Liver (tissue), 9 donors: ENCODE results near the gene SLC6A11. TPM values are rescaled to one million over a fixed set of nuclear protein-coding genes. Genes with fewer than 3 reads are reported as not detected.

Source experiments
- DNase-seq: peaks from one replicate; pipeline ENCODE4 v3.0.0-alpha.2; 2017; ENCODE audit warnings: low spot score
- H3K27ac ChIP-seq, 2 donors: one replicate each; pipeline ENCODE4 v1.7.0; 2013; ENCODE audit warnings: inconsistent platforms in 2 of 2, low read length in 2 of 2, control low read depth in 1 of 2, low read depth in 1 of 2, mild to moderate bottlenecking in 1 of 2
- H3K27me3 ChIP-seq, 4 donors: one replicate each; pipeline versions ENCODE4 v1.6.1 to v1.7.0; 2013; ENCODE audit warnings: low read length in 3 of 4, inconsistent platforms in 1 of 4, mild to moderate bottlenecking in 1 of 4, moderate library complexity in 1 of 4; ENCODE audit not compliant: control insufficient read depth in 4 of 4, insufficient read depth in 4 of 4
- H3K36me3 ChIP-seq, 4 donors: one replicate each; pipeline versions ENCODE4 v1.6.1 to v1.7.0; 2013; ENCODE audit warnings: low read length in 3 of 4, mild to moderate bottlenecking in 3 of 4, low read depth in 1 of 4, moderate library complexity in 1 of 4; ENCODE audit not compliant: control insufficient read depth in 4 of 4, insufficient read depth in 3 of 4
- H3K4me1 ChIP-seq, 4 donors: one replicate each; pipeline versions ENCODE4 v1.6.1 to v1.7.0; 2013; ENCODE audit warnings: low read length in 3 of 4, mild to moderate bottlenecking in 3 of 4, moderate library complexity in 1 of 4; ENCODE audit not compliant: control insufficient read depth in 4 of 4, insufficient read depth in 4 of 4
- H3K4me3 ChIP-seq, 3 donors: one replicate each; pipeline versions ENCODE4 v1.6.1 to v1.7.0; 2013; ENCODE audit warnings: low read length in 3 of 3, control low read depth in 1 of 3, low read depth in 1 of 3, mild to moderate bottlenecking in 1 of 3
- H3K9ac ChIP-seq, 2 donors: one replicate each; pipeline ENCODE4 v1.7.0; 2013; ENCODE audit warnings: low read length in 2 of 2, mild to moderate bottlenecking in 2 of 2, moderate library complexity in 2 of 2, control low read depth in 1 of 2, low read depth in 1 of 2
- H3K9me3 ChIP-seq, 4 donors: one replicate each; pipeline versions ENCODE4 v1.6.1 to v1.7.0; 2013; ENCODE audit warnings: low read length in 3 of 4; ENCODE audit not compliant: control insufficient read depth in 4 of 4
- EGR1 ChIP-seq, 2 donors: IDR thresholded peaks; 2 replicates each; pipeline ENCODE4 v1.6.1; 2016 to 2018; ENCODE audit warnings: antibody characterized with exemption in 2 of 2, low read depth in 2 of 2
- FOXA1 ChIP-seq: IDR thresholded peaks from 2 replicates; pipeline ENCODE4 v1.6.1; 2016; ENCODE audit warnings: antibody characterized with exemption
- FOXA2 ChIP-seq: IDR thresholded peaks from 2 replicates; pipeline ENCODE4 v1.6.1; 2016; ENCODE audit warnings: antibody characterized with exemption
- HNF4A ChIP-seq, 2 donors: conservative IDR thresholded peaks; 2 replicates each; pipeline ENCODE4 v1.6.1; 2016; ENCODE audit warnings: antibody characterized with exemption in 2 of 2, mild to moderate bottlenecking in 2 of 2
- HNF4G ChIP-seq: IDR thresholded peaks from 2 replicates; pipeline ENCODE4 v1.6.1; 2016; ENCODE audit warnings: antibody characterized with exemption
- JUND ChIP-seq, 2 donors: IDR thresholded peaks; 2 replicates each; pipeline ENCODE4 v1.6.1; 2016; ENCODE audit warnings: antibody characterized with exemption in 2 of 2
- NR2F2 ChIP-seq: IDR thresholded peaks from 2 replicates; pipeline ENCODE4 v1.6.1; 2016; ENCODE audit warnings: antibody characterized with exemption
- RAD21 ChIP-seq, 2 donors: IDR thresholded peaks; 2 replicates each; pipeline ENCODE4 v1.6.1; 2016; ENCODE audit warnings: antibody characterized with exemption in 2 of 2, mild to moderate bottlenecking in 2 of 2
- RXRA ChIP-seq, 2 donors: IDR thresholded peaks; 2 replicates each; pipeline ENCODE4 v1.6.1; 2017 to 2018; ENCODE audit warnings: antibody characterized with exemption in 2 of 2, mild to moderate bottlenecking in 1 of 2
- SP1 ChIP-seq: IDR thresholded peaks from 2 replicates; pipeline ENCODE4 v1.6.1; 2018; ENCODE audit warnings: antibody characterized with exemption, mild to moderate bottlenecking
- TAF1 ChIP-seq: conservative IDR thresholded peaks from 2 replicates; pipeline ENCODE4 v1.6.1; 2016; ENCODE audit warnings: antibody characterized with exemption, mild to moderate bottlenecking
- YY1 ChIP-seq: IDR thresholded peaks from 2 replicates; pipeline ENCODE4 v1.6.1; 2016; ENCODE audit warnings: antibody characterized with exemption, mild to moderate bottlenecking
- WGBS: extraction: QIAGEN DNeasy Blood & Tissue Kit; methylation state at CpG from one replicate; pipeline ENCODE4 v1.1.7; 2013; 5-methylcytosine and 5-hydroxymethylcytosine counted together
- polyA plus RNA-seq, 2 donors: library from polyadenylated mRNA; stranded (reverse) in 1 of 2; unstranded in 1 of 2; fragments of 200-250 nt in 1 of 2; fragments of >200 nt in 1 of 2; fragmentation: Nextera tagmentation in 1 of 2; extraction: Ambion mirVana in 1 of 2; gene quantifications; one replicate each; pipeline versions ENCODE4 v1.2.1 to v1.2.3, GENCODE V29; 2013 to 2015
- total RNA-seq, 2 donors: library from RNA; depleted of rRNA; stranded (reverse); fragments of >200 nt; gene quantifications; one replicate each; pipeline ENCODE4 v1.2.3, GENCODE V29; 2014
- TF ChIP-seq, protein P1 (sequence below): IDR thresholded peaks from 2 replicates; pipeline ENCODE4 v1.6.1; 2016; ENCODE audit warnings: antibody characterized with exemption
- TF ChIP-seq, protein P2 (sequence below): fragments of 150-350 bp; IDR thresholded peaks from 2 replicates; pipeline ENCODE4 v1.5.1; 2017; ENCODE audit warnings: improper control_type of control experiment, low read depth, low read length; ENCODE audit not compliant: missing input control
- TF ChIP-seq, protein P3 (sequence below): IDR thresholded peaks from 2 replicates; pipeline ENCODE4 v1.6.1; 2016; ENCODE audit warnings: antibody characterized with exemption
- TF ChIP-seq, protein P4 (sequence below): IDR thresholded peaks from 2 replicates; pipeline ENCODE4 v1.6.1; 2016; ENCODE audit warnings: antibody characterized with exemption
- TF ChIP-seq, protein P5 (sequence below): IDR thresholded peaks from 2 replicates; pipeline ENCODE4 v1.6.1; 2016; ENCODE audit warnings: antibody characterized with exemption, mild to moderate bottlenecking
- donor health status: healthy.
- donor health status: healthy.
- donor health status: healthy.
- donor health status: healthy.
- donor health status: healthy.

SLC6A11 gene
- total and polyA plus RNA-seq, 4 donors = under 0.01 to 7.1 (median 0.01) TPM; not detected in 1

DNA sequence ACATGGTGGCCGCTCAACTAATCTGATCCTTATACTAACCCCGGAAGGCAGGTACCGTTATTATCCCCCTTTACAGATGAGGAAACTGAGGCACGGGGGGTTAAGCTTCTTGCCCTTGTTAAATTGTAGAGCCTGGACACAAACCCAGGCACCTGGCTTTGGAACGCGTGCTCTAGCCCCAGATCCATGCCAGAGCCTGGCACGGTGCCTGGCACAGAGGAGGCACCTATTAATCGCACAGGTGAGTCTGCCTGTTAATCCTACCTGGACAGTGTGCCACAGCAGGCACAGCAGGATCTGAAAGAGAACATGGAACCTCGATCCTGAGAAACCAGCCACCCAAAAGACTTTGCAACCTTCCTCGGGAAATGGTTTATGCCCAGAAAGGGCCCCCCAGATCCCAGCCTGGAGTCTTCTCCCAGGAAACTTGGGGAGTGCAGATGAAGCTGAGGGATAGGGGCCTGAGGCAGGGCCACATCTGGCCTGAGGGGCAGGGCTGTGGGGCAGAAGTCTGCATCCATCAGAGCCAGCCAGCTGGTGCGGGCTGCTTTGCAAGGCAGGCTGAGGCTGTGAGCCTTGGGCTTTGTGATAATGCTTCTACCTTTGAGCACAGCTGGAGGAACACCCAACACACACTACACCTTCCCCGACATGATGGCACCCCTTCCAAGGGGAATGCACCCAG, 121.3 kb downstream of the SLC6A11 start:
- Histone ChIP-seq H3K9me3 (peaks cover 0 to 3% (median 1%) of the 10 kb centered on the region in 4 donors), H3K27me3 (no peaks in the 10 kb centered on the region), H3K4me1 (no peaks in the 10 kb centered on the region), H3K9ac (no peak overlapping the region), H3K36me3 (no peaks in the 10 kb centered on the region), H3K4me3 (no peak overlapping the region), H3K27ac (no peak overlapping the region)
- no peak for DNase-seq
- WGBS = 88% methylated on average over 12 of the region's 12 CpGs
- TF ChIP-seq, protein P1, sequence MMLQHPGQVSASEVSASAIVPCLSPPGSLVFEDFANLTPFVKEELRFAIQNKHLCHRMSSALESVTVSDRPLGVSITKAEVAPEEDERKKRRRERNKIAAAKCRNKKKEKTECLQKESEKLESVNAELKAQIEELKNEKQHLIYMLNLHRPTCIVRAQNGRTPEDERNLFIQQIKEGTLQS = no peak
- TF ChIP-seq NR2F2 = no peak
- TF ChIP-seq YY1 = no peak
- TF ChIP-seq FOXA1 = no peak
- no peak for TF ChIP-seq FOXA2
- TF ChIP-seq JUND (IDR thresholded peaks at IDR 0.05) = no peak
- TF ChIP-seq, protein P2, sequence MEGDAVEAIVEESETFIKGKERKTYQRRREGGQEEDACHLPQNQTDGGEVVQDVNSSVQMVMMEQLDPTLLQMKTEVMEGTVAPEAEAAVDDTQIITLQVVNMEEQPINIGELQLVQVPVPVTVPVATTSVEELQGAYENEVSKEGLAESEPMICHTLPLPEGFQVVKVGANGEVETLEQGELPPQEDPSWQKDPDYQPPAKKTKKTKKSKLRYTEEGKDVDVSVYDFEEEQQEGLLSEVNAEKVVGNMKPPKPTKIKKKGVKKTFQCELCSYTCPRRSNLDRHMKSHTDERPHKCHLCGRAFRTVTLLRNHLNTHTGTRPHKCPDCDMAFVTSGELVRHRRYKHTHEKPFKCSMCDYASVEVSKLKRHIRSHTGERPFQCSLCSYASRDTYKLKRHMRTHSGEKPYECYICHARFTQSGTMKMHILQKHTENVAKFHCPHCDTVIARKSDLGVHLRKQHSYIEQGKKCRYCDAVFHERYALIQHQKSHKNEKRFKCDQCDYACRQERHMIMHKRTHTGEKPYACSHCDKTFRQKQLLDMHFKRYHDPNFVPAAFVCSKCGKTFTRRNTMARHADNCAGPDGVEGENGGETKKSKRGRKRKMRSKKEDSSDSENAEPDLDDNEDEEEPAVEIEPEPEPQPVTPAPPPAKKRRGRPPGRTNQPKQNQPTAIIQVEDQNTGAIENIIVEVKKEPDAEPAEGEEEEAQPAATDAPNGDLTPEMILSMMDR = no peak
- TF ChIP-seq, protein P3, sequence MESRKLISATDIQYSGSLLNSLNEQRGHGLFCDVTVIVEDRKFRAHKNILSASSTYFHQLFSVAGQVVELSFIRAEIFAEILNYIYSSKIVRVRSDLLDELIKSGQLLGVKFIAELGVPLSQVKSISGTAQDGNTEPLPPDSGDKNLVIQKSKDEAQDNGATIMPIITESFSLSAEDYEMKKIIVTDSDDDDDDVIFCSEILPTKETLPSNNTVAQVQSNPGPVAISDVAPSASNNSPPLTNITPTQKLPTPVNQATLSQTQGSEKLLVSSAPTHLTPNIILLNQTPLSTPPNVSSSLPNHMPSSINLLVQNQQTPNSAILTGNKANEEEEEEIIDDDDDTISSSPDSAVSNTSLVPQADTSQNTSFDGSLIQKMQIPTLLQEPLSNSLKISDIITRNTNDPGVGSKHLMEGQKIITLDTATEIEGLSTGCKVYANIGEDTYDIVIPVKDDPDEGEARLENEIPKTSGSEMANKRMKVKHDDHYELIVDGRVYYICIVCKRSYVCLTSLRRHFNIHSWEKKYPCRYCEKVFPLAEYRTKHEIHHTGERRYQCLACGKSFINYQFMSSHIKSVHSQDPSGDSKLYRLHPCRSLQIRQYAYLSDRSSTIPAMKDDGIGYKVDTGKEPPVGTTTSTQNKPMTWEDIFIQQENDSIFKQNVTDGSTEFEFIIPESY = no peak
- TF ChIP-seq SP1 = no peak
- no peak for TF ChIP-seq RAD21 (IDR thresholded peaks at IDR 0.05)
- TF ChIP-seq RXRA (IDR thresholded peaks at IDR 0.05) = no peak
- TF ChIP-seq HNF4G = no peak
- TF ChIP-seq TAF1 = no peak

DNA sequence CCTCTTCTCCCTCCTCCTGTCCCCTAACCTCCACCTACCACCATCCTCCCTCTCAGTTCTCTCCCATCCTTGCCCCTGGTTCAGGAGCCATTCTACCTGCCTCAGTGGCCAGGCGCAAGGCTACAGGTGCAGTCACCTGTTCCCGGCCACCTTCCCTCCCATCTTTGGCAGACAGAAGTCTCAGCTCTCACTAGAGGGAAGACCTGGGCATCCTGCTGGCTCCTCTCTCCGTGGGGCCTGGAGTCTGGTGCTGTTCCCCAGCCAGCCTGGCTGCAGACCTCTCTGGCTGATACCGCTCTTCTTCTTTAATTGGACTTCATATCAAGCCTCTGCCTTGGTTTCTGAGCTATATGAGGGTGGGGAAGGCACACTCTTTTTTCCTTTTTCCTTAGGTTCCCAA, 123.5 kb downstream of the SLC6A11 start:
- TF ChIP-seq, protein P3 = no peak
- TF ChIP-seq, protein P4, sequence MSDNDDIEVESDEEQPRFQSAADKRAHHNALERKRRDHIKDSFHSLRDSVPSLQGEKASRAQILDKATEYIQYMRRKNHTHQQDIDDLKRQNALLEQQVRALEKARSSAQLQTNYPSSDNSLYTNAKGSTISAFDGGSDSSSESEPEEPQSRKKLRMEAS = no peak
- TF ChIP-seq, protein P2 = no peak
- TF ChIP-seq NR2F2 (no peak), RXRA (IDR thresholded peaks at IDR 0.05) (no peak), RAD21 (IDR thresholded peaks at IDR 0.05) (no peak), FOXA1 (no peak), FOXA2 (no peak), TAF1 (no peak), JUND (IDR thresholded peaks at IDR 0.05) (no peak), SP1 (no peak), EGR1 (IDR thresholded peaks at IDR 0.05; ENCODE audit: low read depth in 2 of 2) (no peak), HNF4G (no peak), HNF4A (conservative IDR thresholded peaks at IDR 0.05) (no peak)
- TF ChIP-seq, protein P5, sequence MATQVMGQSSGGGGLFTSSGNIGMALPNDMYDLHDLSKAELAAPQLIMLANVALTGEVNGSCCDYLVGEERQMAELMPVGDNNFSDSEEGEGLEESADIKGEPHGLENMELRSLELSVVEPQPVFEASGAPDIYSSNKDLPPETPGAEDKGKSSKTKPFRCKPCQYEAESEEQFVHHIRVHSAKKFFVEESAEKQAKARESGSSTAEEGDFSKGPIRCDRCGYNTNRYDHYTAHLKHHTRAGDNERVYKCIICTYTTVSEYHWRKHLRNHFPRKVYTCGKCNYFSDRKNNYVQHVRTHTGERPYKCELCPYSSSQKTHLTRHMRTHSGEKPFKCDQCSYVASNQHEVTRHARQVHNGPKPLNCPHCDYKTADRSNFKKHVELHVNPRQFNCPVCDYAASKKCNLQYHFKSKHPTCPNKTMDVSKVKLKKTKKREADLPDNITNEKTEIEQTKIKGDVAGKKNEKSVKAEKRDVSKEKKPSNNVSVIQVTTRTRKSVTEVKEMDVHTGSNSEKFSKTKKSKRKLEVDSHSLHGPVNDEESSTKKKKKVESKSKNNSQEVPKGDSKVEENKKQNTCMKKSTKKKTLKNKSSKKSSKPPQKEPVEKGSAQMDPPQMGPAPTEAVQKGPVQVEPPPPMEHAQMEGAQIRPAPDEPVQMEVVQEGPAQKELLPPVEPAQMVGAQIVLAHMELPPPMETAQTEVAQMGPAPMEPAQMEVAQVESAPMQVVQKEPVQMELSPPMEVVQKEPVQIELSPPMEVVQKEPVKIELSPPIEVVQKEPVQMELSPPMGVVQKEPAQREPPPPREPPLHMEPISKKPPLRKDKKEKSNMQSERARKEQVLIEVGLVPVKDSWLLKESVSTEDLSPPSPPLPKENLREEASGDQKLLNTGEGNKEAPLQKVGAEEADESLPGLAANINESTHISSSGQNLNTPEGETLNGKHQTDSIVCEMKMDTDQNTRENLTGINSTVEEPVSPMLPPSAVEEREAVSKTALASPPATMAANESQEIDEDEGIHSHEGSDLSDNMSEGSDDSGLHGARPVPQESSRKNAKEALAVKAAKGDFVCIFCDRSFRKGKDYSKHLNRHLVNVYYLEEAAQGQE = no peak
- TF ChIP-seq, protein P1 = no peak
- Histone ChIP-seq H3K9ac (no peak overlapping the region), H3K4me3 (no peak overlapping the region), H3K27me3 (no peaks in the 10 kb centered on the region), H3K4me1 (no peaks in the 10 kb centered on the region), H3K27ac (no peak overlapping the region), H3K9me3 (peaks cover 0 to 4% (median 2%) of the 10 kb centered on the region in 4 donors), H3K36me3 (no peaks in the 10 kb centered on the region)
- no peak for DNase-seq
- whole genome bisulfite sequencing = 90% methylated on average over 4 of the region's 4 CpGs
